ENCODE results near the gene GLDC. TPM values are rescaled to one million over a fixed set of nuclear protein-coding genes. Genes with fewer than 3 reads are reported as not detected.

GLDC gene
- total RNA-seq: 0.64 and 1.3 TPM in 2 replicates

DNA sequence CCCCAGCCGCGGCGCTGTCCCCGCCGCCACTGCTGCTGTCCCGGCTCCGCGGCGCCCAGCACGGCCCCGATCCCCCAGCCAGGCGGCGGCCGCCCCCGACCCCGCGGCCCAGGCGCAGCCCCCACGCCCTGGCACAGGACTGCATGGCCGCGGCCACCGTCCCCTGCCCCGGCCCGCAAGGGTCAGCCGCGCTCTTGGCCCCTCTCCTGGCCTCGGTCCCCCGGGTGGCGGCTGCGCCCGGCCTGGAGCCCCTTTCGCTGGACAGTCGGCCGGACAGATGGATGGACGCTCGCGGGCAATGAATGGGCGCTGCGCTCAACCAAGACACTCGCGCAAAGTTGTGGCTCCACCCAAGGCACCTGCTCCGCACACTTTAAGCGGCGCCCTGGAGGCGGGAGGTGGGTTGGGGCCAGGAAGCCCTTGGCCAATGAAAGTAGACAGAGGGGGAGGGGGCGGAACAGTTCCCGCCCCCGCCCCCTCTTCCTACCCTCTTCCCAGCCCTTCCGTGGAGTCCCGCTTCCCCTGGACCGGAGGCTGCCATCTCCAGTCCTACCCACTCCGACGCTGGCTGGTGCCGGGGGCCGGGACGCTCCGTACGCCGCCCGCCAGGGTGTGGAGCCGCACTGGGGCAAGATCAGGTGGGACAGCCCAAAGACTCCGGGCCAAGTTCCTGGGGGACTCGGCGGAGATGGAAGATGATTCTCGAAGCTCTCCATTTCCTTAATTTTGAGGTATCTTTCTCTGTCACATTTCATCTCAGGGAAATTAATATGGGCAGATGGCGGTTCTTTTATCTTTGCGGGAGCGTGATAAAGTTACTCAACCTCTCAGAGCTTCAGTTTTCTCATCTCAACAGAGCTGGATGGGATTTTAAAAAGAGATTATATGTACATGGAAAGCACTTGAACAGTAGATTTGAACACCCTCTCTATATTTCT, at the start of gene GLDC:
TSS of gene GLDC (minus strand) at position 375 of the 938 bp plus-strand sequence. CDS start at position 145, 230 bp downstream.

Other genes with a start within 250 kb of the GLDC start
- 25.1 and 29.3 TPM in 2 replicates for gene UHRF2, start 232.5 kb downstream of the GLDC start, total RNA-seq
- 12.1 and 18.4 TPM in 2 replicates for gene KDM4C, start 112.2 kb upstream of the GLDC start, total RNA-seq